ENCODE measurements around the gene RAB3C.

The RAB3C gene

GRCh38 chr5:58778888-58779287, 196.0 kb downstream of the RAB3C start:
- DNase-seq, result no peak

GRCh38 chr5:58786035-58786434, 203.2 kb downstream of the RAB3C start:
- no peak for DNase-seq

GRCh38 chr5:58786711-58787303, 203.9 kb downstream of the RAB3C start:
- no peak for DNase-seq

GRCh38 chr5:58787987-58788386, 205.1 kb downstream of the RAB3C start:
- DNase-seq, result no peak

- DNase-seq, result no peak
Measured at GRCh38 chr5:58793888-58794657, 211.2 kb downstream of the RAB3C start.

GRCh38 chr5:58794875-58795274, 212.0 kb downstream of the RAB3C start:
- no peak for DNase-seq

GRCh38 chr5:58795327-58795726, 212.5 kb downstream of the RAB3C start:
- DNase-seq, result no peak

- DNase-seq, result no peak
Measured at GRCh38 chr5:58797021-58797420, 214.1 kb downstream of the RAB3C start.

GRCh38 chr5:58800356-58800755, 217.5 kb downstream of the RAB3C start:
- no peak for DNase-seq

GRCh38 chr5:58800861-58801540, 218.1 kb downstream of the RAB3C start:
- no peak for DNase-seq

- no peak for DNase-seq
Measured at GRCh38 chr5:58803056-58803455, 220.2 kb downstream of the RAB3C start.

- DNase-seq, result no peak
Measured at GRCh38 chr5:58804291-58804690, 221.4 kb downstream of the RAB3C start.

GRCh38 chr5:58810086-58810485, 227.2 kb downstream of the RAB3C start:
- no peak for DNase-seq

GRCh38 chr5:58813855-58814254, 231.0 kb downstream of the RAB3C start:
- no peak for DNase-seq

GRCh38 chr5:58816181-58816731, 233.4 kb downstream of the RAB3C start:
- DNase-seq, result no peak

- DNase-seq, result no peak
Measured at GRCh38 chr5:58818465-58818864, 235.6 kb downstream of the RAB3C start.

- no peak for DNase-seq
Measured at GRCh38 chr5:58825441-58825840, 242.6 kb downstream of the RAB3C start.

GRCh38 chr5:58825899-58826298, 243.0 kb downstream of the RAB3C start:
- no peak for DNase-seq

- no peak for DNase-seq
Measured at GRCh38 chr5:58827463-58827862, 244.6 kb downstream of the RAB3C start.

GRCh38 chr5:58828258-58828657, 245.4 kb downstream of the RAB3C start:
- DNase-seq, result no peak

- DNase-seq, result no peak
Measured at GRCh38 chr5:58834242-58835225, 251.7 kb downstream of the RAB3C start.

- no peak for DNase-seq
Measured at GRCh38 chr5:58836351-58836750, 253.5 kb downstream of the RAB3C start.

GRCh38 chr5:58838729-58839128, 255.9 kb downstream of the RAB3C start:
- DNase-seq, result no peak

Measured in CD4-positive, alpha-beta T cell treated with Interleukin-4 for 1 hour (primary cell).